Measurements from ENCODE around the gene NSUN6. TPM values are rescaled to one million over a fixed set of nuclear protein-coding genes. Genes with fewer than 3 reads are reported as not detected.

The NSUN6 gene
- total RNA-seq, 1 experiment from 2014 or later, result 15.1 TPM

- ChIA-PET CTCF (no interaction called here), POLR2A (interaction anchor here (0.5 kb wide), 1 partner anchor 73 kb away, joined by 4 read pairs; no protein-coding TSS in a partner anchor)
- TF ChIP-seq ATF2 (CRISPR knock-in tag; IDR thresholded peaks at IDR 0.05; ENCODE audit: borderline replicate concordance, low read depth), result no peak
- H3K9me3 Mint-ChIP-seq, result peaks cover 43% of the 10 kb centered on the region
- peaks cover 14% of the 10 kb centered on the region for H3K4me1 Mint-ChIP-seq
- H3K36me3 Mint-ChIP-seq, result peaks cover 49% of the 10 kb centered on the region
- no peak for DNase-seq (ENCODE audit: low spot score)
- H3K27ac Mint-ChIP-seq, result no peak overlapping the region
- no peaks in the 10 kb centered on the region for H3K27me3 Mint-ChIP-seq (ENCODE audit: low read depth)
- no peak overlapping the region for H3K4me3 Mint-ChIP-seq
- ATAC-seq, result no peak
Measured at GRCh38 chr10:18576586-18576985, 74.8 kb downstream of the NSUN6 start.

GRCh38 chr10:18572959-18573561, 78.3 kb downstream of the NSUN6 start:
- H3K27me3 Mint-ChIP-seq (ENCODE audit: low read depth), result no peaks in the 10 kb centered on the region
- H3K4me3 Mint-ChIP-seq, result no peak overlapping the region
- TF ChIP-seq ZNF121 (CRISPR knock-in tag; IDR thresholded peaks at IDR 0.05), result no peak
- peak; percentile 73 for TF ChIP-seq PRDM15 (CRISPR knock-in tag; IDR thresholded peaks at IDR 0.05)
- CTCF ChIA-PET, result no interaction called here
- no peaks in the 10 kb centered on the region for H3K4me1 Mint-ChIP-seq
- H3K27ac Mint-ChIP-seq, result no peak overlapping the region
- POLR2A ChIA-PET, result no interaction called here
- ATAC-seq (no peak), DNase-seq (ENCODE audit: low spot score) (no peak)
- peaks cover 17% of the 10 kb centered on the region; the same call in 1 of the 2 replicates for H3K36me3 Mint-ChIP-seq
- peaks cover 32% of the 10 kb centered on the region for H3K9me3 Mint-ChIP-seq

- ATAC-seq, result no peak
- POLR2A ChIA-PET, result no interaction called here
- H3K27me3 Mint-ChIP-seq (ENCODE audit: low read depth), result no peaks in the 10 kb centered on the region
- no peak overlapping the region for H3K4me3 Mint-ChIP-seq
- DNase-seq (ENCODE audit: low spot score), result no peak
- peaks cover 22% of the 10 kb centered on the region for H3K9me3 Mint-ChIP-seq
- TF ChIP-seq PREB (CRISPR knock-in tag; IDR thresholded peaks at IDR 0.05; ENCODE audit: borderline replicate concordance), result no peak
- TF ChIP-seq IRF1 (CRISPR knock-in tag; IDR thresholded peaks at IDR 0.05), result no peak
- no peak for TF ChIP-seq E2F4 (CRISPR knock-in tag; IDR thresholded peaks at IDR 0.05; ENCODE audit: borderline replicate concordance, low read depth)
- TF ChIP-seq CREM (CRISPR knock-in tag; IDR thresholded peaks at IDR 0.05), result no peak
- peaks cover 5% of the 10 kb centered on the region; the same call in 1 of the 2 replicates for H3K36me3 Mint-ChIP-seq
- no peak overlapping the region for H3K27ac Mint-ChIP-seq
- no peaks in the 10 kb centered on the region for H3K4me1 Mint-ChIP-seq
- CTCF ChIA-PET, result no interaction called here
Measured at GRCh38 chr10:18571780-18572179, 79.6 kb downstream of the NSUN6 start.

- DNase-seq (ENCODE audit: low spot score) (no peak), ATAC-seq (no peak)
- no peak overlapping the region for H3K27ac Mint-ChIP-seq
- ChIA-PET CTCF (no interaction called here), POLR2A (no interaction called here)
- H3K4me3 Mint-ChIP-seq, result no peak overlapping the region
- H3K4me1 Mint-ChIP-seq, result no peaks in the 10 kb centered on the region
- peaks cover 17% of the 10 kb centered on the region for H3K9me3 Mint-ChIP-seq
- H3K36me3 Mint-ChIP-seq, result no peaks in the 10 kb centered on the region
- H3K27me3 Mint-ChIP-seq (ENCODE audit: low read depth), result no peaks in the 10 kb centered on the region
- no peak for TF ChIP-seq HMGA2 (CRISPR knock-in tag; IDR thresholded peaks at IDR 0.05)
- TF ChIP-seq TEAD1 (CRISPR knock-in tag; IDR thresholded peaks at IDR 0.05), result no peak
- no peak for TF ChIP-seq NR3C1 (CRISPR knock-in tag; conservative IDR thresholded peaks at IDR 0.05; ENCODE audit: low read depth)
- no peak for TF ChIP-seq ZNF671 (CRISPR knock-in tag; IDR thresholded peaks at IDR 0.05)
- no peak for TF ChIP-seq FOXJ3 (CRISPR knock-in tag; IDR thresholded peaks at IDR 0.05; ENCODE audit: borderline replicate concordance)
- TF ChIP-seq ZNF232 (CRISPR knock-in tag; IDR thresholded peaks at IDR 0.05), result no peak
- no peak for TF ChIP-seq RELA (CRISPR knock-in tag; IDR thresholded peaks at IDR 0.05; ENCODE audit: borderline replicate concordance)
- no peak for TF ChIP-seq ZNF425 (CRISPR knock-in tag; conservative IDR thresholded peaks at IDR 0.05)
- no peak for TF ChIP-seq JAZF1 (CRISPR knock-in tag; IDR thresholded peaks at IDR 0.05)
- TF ChIP-seq NFE2L1 (CRISPR knock-in tag; IDR thresholded peaks at IDR 0.05), result no peak
Measured at GRCh38 chr10:18571076-18571475, 80.3 kb downstream of the NSUN6 start.

Data from WTC11 (cell line).